GM19452 (cell line): ENCODE measurements around the gene GPR155.
"Not testable (repeated sequence)": the region's sequence is repeated elsewhere in the genome, so short reads cannot be mapped to it uniquely, and the experiment has no call there.

Source experiments
- ATAC-seq: cut with Tn5 transposase; IDR thresholded peaks from one replicate; pipeline ENCODE4 v1.9.1; 2021; ENCODE audit not compliant: unreplicated experiment

GPR155 gene

DNA sequence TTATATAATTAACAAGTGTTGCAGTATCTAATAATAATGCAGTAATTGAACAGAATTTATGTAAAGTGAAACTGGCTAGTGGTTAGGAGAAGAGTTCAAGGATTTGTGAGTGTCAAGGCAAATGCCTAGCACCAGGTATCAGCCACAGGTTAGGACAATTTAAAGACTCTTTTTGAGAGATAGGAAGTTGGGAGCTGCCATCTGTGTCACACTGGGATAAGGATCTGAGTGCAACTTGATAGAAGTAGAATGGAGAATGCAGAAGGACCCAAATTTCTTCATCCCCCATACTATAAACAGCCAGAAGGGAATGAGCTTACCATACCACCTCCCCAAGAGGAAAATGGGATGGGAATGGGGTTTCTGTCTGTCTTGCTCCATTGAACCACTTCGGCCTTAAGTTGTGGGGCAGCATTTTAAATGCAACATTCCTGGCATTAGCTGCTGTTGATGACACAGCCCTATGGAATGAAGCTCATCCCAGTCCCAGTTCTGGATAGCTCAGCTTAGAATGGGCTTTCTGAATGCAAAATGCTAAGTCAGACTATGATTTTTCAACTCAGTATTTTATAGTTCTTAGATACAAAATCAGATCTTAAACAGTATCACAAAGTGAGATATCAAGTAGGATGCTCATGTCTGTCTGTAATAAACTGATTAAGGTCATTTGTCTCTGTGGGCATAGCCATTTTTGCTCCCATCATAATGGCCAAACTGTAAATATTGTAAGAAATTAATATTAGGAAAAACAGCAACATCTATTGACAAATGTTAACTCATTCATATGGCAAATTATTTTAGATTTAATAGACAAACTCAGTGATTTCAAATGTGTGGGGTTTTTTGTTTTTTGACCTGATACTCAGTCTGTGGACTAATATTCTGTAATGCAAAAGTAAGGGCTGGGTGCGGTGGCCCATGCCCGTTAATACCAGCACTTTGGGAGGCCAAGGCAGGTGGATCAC, 44.0 kb downstream of the GPR155 start:
- no peak for ATAC-seq

DNA sequence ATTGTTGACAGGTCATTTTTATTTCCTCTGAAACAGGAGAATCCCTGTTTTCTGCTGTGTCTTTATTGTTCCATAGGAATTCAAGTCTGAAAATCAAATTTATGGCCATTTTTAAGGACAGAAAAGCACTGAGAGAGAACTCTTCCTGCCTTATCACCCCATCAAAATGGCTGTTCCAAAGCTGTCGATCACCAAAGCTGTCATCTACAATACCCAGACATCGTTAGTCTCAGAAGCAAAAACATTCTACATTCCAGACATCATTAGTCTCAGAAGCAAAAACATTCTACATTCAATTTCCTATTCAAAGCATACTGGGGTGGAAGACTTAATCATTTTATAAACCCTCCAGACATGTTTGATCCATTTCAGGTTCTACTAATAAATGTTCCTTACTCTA, 46.9 kb downstream of the GPR155 start:
- ATAC-seq = no peak

DNA sequence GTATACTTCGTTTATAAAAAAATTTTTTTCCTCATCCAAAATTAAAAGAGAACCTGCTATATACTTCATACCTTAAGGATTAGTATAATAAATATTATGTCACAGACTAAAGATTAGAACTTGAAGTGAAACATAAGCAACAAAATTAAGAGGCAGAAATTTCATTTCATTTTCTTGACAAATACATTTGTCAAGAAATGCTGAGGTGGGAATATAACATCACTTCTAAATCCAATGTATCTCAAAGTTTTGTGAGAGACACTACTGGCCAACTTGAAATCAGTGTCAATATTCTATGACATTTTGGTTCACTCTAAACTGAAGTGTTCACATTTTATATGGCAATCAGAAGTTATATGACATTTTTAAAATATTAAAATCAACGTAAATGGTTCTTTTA, 47.5 kb downstream of the GPR155 start:
- no peak for ATAC-seq

DNA sequence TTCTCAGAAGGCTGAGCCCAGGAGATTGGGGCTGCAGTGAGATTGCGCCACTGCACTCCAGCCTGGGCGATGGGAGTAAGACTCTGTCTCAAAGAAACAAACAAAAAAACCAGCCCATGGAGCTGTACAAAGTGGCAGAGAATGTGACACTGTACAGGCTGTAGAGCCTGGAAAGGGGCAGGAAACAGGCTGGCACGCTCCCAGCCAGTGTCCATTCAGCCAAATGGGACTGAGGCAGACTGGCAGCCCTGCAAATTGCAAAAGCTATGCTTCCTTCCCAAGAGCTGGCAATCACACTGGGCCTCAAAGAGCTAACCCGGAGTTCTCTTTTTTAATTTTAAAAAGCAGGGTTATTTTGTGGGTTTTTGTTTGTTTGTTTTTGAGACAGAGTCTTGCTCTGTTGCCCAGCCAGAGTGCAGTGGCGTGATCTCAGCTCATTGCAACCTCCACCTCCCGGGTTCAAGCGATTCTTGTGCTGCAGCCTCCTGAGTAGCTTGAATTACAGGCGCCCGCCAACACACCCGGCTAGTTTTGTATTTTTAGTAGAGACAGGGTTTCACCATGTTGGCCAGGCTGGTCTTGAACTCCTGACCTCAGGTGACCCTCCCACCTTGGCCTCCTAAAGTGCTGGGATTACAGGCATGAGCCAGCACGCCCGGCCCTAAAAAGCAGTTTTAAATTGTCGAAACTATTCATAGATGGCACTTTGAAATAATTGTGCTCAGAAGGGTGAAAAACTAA, 48.5 kb downstream of the GPR155 start:
- ATAC-seq = no peak

DNA sequence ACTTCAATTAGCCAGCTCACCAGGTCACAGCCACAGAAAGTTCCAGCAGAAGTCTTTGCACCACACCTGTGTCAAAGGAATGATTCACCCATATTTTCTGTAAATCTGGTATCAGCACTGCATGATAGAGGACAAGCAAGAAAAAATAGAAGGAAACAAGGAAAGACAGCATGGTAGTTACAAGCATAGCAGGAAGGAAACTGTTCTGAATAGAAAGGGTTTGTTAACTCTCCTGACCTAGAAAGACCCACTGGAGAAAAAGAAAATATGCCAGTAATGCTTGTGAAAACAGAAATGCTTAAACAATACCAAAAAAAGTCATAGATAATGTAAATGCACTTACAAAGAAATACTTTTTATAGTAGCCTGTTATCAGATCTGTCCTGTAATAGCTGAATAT, 50.5 kb downstream of the GPR155 start:
- ATAC-seq = no peak

DNA sequence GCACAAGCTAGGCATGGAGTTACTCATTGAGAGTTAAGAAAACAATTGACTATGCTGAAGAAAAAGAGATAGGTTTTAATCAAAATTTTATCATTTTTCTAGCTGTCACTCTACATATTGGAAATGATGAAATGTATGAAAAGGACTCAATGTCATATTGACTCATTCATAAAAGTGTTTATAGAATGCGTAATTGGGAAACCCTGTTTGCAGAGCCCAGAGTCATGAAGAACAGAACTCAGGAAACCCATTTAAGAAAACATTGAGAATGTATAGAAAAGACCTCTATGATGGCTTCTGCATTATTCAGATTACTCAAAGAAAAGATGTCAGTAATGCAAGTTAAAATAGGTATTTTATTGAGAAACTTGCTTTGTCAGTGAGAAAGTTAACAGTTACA, 54.9 kb downstream of the GPR155 start:
- ATAC-seq = no peak

DNA sequence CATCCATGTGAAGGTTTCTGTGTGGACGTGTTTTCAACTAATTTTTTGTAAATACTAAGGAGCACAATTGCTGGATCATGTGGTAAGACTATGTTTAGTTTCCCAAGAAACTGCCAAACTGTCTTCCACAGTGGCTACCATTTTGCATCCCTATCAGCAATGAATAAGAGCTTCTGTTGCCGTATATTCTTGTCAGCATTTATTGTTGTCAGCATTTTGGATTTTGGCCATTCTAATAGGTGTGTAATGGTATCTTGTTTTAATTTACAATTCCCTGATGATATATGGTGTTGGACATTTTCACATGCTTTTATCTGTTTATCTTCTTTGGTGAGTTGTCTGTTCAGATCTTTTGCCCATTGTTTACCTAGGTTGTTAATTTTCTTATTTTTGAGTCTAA, 56.8 kb downstream of the GPR155 start:
- no peak for ATAC-seq

DNA sequence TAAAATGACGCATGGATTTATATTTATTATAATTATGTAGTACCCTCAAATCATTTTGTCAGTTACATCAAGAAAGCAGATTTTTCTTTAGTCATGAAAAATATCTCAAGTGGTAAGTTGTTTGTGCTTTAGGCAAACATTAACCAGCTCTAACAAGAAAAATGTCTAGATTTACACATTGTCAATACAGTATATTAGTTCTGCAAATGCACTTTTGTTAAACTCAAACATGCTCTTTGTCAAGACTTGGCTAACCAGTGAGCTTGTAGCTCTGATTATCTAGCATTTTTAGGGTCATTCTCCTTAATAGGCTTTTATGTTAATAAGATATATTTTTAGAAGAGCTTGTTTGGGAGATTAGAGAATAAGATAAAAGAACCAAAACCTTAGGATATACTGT, 58.6 kb downstream of the GPR155 start:
- no peak for ATAC-seq

DNA sequence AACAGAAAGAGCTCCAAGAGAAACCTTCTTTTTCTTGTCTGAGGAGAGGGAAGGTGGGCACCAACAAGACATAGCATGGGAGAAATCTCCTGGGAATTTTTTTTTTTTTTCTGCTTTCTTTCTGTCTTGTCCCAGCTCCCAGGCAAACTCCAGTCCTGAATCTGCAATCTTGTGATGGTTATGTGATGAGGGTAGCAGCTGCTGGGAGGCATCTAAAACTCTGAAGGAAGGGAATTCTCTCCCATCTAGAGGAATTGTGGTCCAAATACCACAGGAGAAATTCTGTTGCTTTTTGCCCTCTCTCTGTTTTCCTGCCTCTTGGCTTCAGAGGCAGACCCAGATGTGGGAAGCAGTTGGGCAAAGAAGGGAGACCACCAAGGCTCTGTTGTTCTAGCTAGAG, 74.6 kb downstream of the GPR155 start:
- ATAC-seq = no peak

DNA sequence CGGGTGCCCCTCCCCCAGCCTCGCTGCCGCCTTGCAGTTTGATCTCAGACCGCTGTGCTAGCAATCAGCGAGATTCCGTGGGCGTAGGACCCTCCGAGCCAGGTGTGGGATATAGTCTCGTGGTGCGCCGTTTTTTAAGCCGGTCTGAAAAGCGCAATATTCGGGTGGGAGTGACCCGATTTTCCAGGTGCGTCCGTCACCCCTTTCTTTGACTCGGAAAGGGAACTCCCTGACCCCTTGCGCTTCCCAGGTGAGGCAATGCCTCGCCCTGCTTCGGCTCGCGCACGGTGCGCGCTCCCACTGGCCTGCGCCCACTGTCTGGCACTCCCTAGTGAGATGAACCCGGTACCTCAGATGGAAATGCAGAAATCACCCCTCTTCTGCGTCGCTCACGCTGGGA, 76.8 kb downstream of the GPR155 start:
- not testable (repeated sequence) for ATAC-seq

DNA sequence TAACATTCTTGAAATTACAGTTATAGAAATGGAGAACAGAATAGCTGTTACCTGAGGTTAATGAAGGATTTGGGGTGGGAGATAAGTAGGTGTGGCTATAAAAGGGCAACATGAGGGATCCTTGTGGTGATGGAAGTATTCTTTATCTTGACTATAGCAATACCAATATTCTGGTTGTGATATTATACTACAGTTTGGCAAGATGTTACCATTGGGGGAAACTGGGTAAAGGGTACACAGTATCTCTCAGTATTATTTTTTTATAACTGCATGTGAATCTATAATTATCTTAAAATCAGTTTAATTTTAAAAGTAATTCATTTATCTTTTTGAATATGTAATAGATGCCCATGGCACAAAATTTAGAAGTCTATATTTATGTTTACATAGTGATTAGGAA, 83.2 kb downstream of the GPR155 start:
- ATAC-seq = no peak

DNA sequence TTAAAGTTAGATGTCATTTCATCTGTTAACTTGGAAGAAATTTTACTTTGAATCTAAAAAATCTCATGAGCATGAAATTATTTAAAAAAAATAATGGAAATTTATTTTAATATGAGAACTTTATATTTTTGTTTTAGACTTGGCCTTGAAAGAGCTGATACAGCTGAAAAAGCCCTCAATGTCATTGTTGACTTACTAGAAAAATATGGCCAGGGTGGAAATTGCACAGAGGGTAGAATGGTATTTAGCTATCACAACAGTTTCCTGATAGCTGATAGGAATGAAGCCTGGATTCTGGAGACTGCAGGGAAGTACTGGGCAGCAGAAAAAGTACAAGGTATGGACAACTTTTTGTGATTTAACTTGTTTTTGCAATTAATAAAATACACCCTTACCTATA, 86.0 kb downstream of the GPR155 start:
- ATAC-seq = no peak

DNA sequence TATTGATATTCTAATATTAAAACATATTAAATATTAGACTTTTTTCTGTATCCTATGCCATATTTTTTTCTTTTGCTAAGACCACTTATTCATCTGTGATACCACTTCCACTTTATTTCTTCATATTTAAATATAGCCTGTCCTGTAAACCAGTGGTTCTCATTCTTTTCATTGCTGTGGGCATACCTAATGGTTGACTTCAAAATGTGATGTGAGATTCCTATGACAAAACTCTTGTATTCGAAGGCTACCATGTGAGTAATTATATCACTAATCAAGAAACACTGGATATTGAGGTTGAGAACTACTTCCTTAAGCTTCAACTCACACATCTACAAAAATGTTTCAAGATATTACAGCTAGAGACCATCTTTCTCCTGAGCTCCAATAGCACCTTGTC, 87.7 kb downstream of the GPR155 start:
- ATAC-seq = no peak

DNA sequence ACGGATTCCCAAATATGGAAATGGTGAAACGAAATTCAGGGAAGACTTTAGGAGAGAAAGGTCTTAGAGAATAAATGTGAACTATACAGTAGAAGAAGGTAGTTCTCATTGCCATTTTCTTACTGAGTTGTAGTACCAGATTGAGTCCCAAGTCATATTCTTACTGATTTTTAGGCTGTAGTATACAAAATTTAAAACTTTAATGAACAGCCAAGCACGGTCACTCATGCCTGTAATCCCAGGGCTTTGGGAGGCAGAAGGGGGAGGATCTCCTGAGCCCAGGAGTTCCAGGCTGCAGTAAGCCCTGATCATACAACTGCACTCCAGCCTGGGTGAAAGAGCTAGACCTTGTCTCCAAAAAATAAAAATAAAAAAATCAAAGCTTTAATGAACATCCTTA, 89.1 kb downstream of the GPR155 start:
- no peak for ATAC-seq

DNA sequence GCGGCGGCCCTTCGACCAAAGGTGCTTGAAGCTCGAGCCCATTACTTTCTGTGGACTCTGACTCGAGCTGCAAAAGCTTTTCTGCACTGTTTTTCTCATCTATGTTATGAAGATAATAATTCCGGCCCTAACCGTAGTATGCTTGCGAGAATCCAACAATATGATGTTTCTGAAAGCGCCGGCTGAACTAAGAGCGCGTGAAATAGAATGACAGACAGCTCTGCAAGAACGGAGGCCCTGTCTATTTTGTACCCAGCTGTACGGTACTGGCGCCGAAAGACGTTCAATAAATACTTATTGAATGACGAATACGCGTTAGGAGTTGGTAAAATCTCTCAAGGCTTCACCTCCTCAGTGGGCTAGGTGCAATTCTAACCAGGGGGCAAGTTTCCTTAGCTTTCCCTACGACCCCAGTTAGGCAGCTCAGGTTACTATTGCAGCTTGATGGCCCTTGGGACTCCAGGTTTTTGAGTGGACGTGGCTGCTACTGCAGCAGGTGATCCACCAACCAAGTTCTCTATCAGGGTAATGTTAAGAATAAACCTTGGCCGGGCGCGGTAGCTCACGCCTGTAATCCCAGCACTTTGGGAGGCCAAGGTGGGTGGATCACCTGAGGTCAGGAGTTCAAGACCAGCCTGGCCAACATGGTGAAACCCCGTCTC, 90.7 kb downstream of the GPR155 start:
- peak; percentile 9 for ATAC-seq

DNA sequence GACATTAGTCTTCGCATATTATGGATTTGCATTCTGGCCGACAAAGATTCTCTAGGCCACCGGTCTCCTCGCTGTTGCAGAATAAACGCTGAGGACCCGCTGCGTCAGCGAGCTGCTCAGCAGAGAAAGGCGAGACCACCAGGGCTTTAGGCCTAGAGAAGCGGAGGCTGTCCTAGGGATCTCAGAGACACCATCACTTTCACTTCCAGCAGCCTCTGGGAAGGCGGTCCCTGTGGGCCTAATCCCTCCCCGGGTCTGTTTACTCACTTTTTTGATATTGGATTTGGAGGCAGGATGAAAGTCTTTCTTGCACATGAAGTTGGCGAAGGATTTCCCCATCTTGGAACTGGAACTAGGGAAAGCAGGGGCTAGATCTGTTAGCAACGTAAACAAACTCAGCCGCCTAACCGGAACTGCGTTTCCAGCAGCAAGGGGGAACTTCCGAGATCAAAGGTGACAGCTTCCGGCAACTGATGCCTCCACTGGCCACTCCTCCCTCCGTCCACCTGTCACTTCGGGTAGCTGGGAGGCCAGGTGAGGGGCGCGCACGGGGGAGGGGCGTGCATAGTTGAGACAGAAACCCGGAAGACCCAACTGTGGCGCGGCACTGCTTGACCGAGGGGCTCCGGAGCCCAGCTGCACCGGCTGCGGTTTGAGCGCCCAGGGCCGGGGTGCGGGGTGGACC, 91.4 kb downstream of the GPR155 start, which contains the start of gene SCRN3:
SCRN3 (plus strand) TSS at position 447 of the 685 bp plus-strand sequence. CDS start 2,554 bp downstream, outside the sequence.
- ATAC-seq = peak; percentile 98

DNA sequence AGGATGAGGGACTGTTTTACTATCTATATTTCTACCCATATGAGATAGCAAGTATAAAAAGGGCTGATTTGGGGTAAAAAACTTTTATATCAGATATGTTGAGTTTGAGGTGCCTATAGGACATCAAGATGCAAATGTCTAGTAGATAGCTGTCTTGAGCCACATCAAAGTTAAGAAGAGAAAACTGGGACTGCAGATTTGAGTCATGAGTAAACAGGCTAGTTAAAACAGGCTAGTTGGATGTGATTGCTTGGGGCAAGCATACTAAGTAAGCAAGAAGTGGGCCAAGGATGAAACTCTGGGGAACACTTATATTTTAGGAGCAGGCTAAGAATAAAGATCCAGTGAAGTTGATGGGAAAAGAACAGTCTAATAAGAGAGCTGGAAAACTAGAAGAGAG, 94.1 kb downstream of the GPR155 start:
- no peak for ATAC-seq

DNA sequence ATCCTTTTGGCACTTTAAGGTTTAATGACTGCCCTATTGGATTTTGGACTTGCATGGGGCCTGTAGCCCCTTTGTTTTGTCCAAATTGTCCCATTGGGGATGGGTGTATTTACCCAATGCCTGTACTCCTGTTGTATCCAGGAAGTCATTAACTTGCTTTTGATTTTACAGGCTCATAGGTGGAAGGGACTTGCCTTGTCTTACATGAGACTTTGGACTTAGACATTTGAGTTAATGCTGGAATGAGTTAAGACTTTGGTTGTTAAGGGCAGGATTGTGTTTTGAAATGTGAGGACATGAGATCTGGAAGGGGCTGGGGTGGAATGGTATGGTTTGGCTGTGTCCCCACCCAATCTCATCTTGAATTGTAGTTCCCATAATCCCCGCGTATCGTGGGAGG, 96.5 kb downstream of the GPR155 start:
- not testable (repeated sequence) for ATAC-seq

DNA sequence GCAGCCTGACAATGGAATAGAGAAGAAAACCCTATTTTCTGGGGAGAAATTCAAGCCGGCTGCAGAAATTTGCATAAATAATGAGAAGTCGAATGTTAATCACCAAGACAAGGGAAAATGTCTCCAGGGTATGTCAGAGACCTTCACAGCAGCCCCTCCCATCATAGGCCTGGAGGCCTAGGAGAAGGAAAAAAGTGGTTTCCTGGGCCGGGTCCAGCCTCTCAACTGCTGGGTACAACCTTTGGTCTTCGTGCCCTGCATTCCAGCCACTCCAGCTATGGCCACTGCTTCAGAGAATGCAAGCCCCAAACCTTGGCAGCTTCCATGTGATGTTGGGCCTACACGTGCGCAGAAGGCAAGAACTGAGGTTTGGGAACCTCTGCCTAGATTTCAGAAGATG, 97.3 kb downstream of the GPR155 start:
- ATAC-seq = no peak

DNA sequence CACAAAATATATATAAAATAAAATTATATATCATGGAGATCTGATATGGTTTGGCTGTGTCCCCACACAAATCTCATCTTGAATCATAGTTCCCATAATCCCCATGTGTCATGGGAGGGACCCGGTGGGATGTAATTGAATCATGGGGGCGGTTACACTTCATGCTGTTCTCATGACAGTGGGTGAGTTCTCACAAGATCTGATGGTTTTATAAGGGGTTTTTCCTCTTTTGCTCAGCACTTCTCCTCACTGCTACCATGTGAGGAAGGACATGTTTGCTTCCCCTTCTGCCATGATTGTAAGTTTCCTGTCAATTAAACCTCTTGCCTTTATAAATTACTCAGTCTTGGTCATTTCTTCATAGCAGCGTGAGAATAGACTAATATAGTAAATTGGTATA, 98.1 kb downstream of the GPR155 start:
- not testable (repeated sequence) for ATAC-seq

DNA sequence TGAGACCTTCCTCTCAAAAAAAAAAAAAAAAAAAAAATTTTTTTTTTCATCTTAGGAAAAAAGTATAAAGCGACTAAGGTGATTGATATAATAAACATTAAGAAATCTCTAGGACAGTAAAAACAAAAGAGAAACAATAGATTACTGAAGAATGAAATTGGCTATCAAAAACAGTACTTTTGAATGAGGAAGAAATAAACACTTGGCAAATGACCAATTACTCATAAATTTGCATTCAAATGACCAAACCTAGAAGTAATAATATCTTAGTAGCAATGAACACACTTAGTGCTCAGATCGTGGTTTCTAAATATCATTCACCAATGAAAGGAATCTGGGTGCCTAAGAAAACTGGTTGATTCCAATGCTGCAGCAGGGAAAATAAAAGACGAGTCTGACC, 101.6 kb downstream of the GPR155 start:
- no peak for ATAC-seq
